ENCODE data around the gene IDH2.

DNA sequence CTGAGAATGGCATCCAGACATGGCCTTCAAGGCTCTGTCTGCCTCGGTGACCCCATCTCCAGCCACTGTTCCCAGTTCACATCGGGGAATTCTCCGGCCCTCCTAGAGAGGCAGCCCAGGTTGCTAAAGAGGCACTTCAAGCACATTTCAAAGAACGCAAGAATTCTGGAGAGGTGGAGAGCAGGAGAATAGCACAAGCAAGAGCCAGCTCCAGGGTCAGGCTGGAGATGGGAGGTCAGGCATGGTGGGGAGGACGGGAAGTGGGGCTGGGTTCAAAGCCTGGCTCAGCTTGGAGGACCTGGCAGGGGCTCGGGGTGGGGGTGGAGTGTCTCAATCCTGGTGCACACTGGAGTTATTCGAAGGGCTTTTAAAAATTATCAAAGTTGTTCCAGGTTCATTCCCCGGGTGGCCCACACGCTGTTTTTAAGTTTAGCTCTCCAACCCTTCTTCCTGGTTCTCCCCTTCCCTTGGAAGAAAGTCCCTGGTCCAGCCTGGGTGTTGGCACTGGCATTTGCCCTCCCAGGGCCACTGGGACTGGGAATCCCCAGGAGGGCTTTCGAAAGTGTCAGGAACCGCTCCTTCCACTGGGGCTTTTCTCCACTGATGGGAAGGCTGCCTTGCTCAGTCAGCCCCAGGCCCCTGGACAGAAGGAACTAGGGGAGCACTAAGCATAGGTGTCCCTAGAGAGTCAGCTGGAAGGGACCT lies 65.3 kb downstream of the IDH2 start:
- TF ChIP-seq CTCF (conservative IDR thresholded peaks at IDR 0.05; ENCODE audit: low read depth, low read length) (no peak), EZH2 (IDR thresholded peaks at IDR 0.05; ENCODE audit: low read length, unreplicated experiment) (no peak)
